Smooth muscle cell (in vitro differentiated cells): ENCODE results near the gene HOXB3. TPM values are rescaled to one million over a fixed set of nuclear protein-coding genes. Genes with fewer than 3 reads are reported as not detected.

Experiments
- DNase-seq: peaks from one replicate; lab custom pipeline; 2025; ENCODE audit not compliant: unreplicated experiment; lab: John Stamatoyannopoulos, UW
- H2AFZ ChIP-seq: fragments of 200-600 bp; sonication (generic); 2 replicates; pipeline ENCODE4 v1.6.0; 2016; ENCODE audit warnings: antibody characterized with exemption, low read depth, mild to moderate bottlenecking
- H3F3A ChIP-seq: fragments of 200-600 bp; sonication (generic); 2 replicates; pipeline ENCODE4 v1.6.0; 2017; ENCODE audit warnings: antibody characterized with exemption, low read depth
- H3K27ac ChIP-seq: fragments of 200-600 bp; sonication (generic); 2 replicates; pipeline ENCODE4 v1.5.1; 2016; ENCODE audit warnings: low read depth, mild to moderate bottlenecking
- H3K27me3 ChIP-seq: fragments of 200-600 bp; sonication (generic); 2 replicates; pipeline ENCODE4 v1.6.1; 2016; ENCODE audit warnings: low read depth, mild to moderate bottlenecking
- H3K36me3 ChIP-seq: fragments of 200-600 bp; sonication (generic); 2 replicates; pipeline ENCODE4 v1.5.1; 2016; ENCODE audit warnings: low read depth
- H3K4me1 ChIP-seq: fragments of 200-600 bp; sonication (generic); 2 replicates; pipeline ENCODE4 v1.5.1; 2016; ENCODE audit warnings: low read depth
- H3K4me2 ChIP-seq: fragments of 200-600 bp; sonication (generic); 2 replicates; pipeline ENCODE4 v1.6.0; 2016; ENCODE audit warnings: mild to moderate bottlenecking
- H3K4me3 ChIP-seq: fragments of 200-600 bp; sonication (generic); 2 replicates; pipeline ENCODE4 v1.5.1; 2016; ENCODE audit warnings: mild to moderate bottlenecking
- H3K79me2 ChIP-seq: fragments of 200-600 bp; sonication (generic); 2 replicates; pipeline ENCODE4 v1.6.0; 2016; ENCODE audit warnings: low read depth, mild to moderate bottlenecking
- H3K9ac ChIP-seq: fragments of 200-600 bp; sonication (generic); 2 replicates; pipeline ENCODE4 v1.6.0; 2016; ENCODE audit warnings: low read depth
- H3K9me3 ChIP-seq: fragments of 200-600 bp; sonication (generic); replicated peaks from 2 replicates; pipeline ENCODE4 v1.5.1; 2016; ENCODE audit warnings: low read depth
- H4K20me1 ChIP-seq: fragments of 200-600 bp; sonication (generic); 2 replicates; pipeline ENCODE4 v1.6.0; 2016; ENCODE audit warnings: low read depth
- WGBS: methylation state at CpG from one replicate; pipeline ENCODE4 v1.1.7; 2016; ENCODE audit warnings: low lambda C conversion rate; 5-methylcytosine and 5-hydroxymethylcytosine counted together
- polyA plus RNA-seq: library from polyadenylated mRNA; unstranded; fragments of >200 nt; fragmentation: Nextera tagmentation; extraction: Ambion mirVana; gene quantifications from 2 replicates; pipeline ENCODE4 v1.2.1, GENCODE V29; 2016
- total RNA-seq: library from RNA; depleted of rRNA; stranded (reverse); fragments of >200 nt; gene quantifications from 2 replicates; pipeline ENCODE4 v1.2.3, GENCODE V29; 2014
- TF ChIP-seq, protein P1 (sequence below): fragments of 200-600 bp; sonication (generic); IDR thresholded peaks from 2 replicates; pipeline ENCODE4 v1.5.1; 2017; ENCODE audit warnings: borderline replicate concordance, mild to moderate bottlenecking, antibody characterized with exemption; ENCODE audit not compliant: insufficient read depth, poor library complexity, severe bottlenecking

Gene HOXB3
- total and polyA plus RNA-seq, 2 experiments from 2014 or later, result 2.8 to 5.1 TPM

DNA sequence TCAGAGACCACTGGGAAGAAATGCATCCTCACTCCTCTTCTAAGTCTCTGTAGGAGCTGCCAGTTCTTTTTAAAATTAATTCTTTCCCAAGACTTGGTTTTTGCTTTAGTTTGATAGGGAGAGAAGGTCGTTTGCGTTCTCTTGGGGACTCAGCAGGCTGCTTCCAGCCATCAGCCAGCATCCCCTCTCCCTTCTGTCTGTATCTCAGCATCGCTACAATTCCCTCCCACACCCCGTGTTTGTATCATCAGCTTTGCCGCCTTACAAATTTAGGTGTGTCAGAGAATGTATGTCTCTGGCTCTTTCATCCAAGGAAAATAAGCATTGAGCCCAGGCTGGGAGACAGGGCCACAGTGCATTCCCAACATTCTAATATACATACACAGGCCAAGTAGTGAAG lies 9.3 kb upstream of the HOXB3 start:
- Histone ChIP-seq H3F3A (peaks cover 20% of the 10 kb centered on the region), H3K79me2 (peaks cover 95% of the 10 kb centered on the region), H3K4me1 (peaks cover 9% of the 10 kb centered on the region), H3K27ac (peak overlapping the region; percentile 79), H3K36me3 (no peaks in the 10 kb centered on the region), H3K9ac (no peak overlapping the region), H2AFZ (no peak overlapping the region), H3K4me2 (peak overlapping the region; percentile 98), H3K27me3 (peaks cover 7% of the 10 kb centered on the region), H3K4me3 (peak overlapping the region; percentile 57), H3K9me3 (no peaks in the 10 kb centered on the region), H4K20me1 (peaks cover 90% of the 10 kb centered on the region)
- DNase-seq, result no peak
- TF ChIP-seq, protein P1, sequence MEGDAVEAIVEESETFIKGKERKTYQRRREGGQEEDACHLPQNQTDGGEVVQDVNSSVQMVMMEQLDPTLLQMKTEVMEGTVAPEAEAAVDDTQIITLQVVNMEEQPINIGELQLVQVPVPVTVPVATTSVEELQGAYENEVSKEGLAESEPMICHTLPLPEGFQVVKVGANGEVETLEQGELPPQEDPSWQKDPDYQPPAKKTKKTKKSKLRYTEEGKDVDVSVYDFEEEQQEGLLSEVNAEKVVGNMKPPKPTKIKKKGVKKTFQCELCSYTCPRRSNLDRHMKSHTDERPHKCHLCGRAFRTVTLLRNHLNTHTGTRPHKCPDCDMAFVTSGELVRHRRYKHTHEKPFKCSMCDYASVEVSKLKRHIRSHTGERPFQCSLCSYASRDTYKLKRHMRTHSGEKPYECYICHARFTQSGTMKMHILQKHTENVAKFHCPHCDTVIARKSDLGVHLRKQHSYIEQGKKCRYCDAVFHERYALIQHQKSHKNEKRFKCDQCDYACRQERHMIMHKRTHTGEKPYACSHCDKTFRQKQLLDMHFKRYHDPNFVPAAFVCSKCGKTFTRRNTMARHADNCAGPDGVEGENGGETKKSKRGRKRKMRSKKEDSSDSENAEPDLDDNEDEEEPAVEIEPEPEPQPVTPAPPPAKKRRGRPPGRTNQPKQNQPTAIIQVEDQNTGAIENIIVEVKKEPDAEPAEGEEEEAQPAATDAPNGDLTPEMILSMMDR, result no peak
- 46% methylated on average over 5 of the region's 5 CpGs for WGBS

DNA sequence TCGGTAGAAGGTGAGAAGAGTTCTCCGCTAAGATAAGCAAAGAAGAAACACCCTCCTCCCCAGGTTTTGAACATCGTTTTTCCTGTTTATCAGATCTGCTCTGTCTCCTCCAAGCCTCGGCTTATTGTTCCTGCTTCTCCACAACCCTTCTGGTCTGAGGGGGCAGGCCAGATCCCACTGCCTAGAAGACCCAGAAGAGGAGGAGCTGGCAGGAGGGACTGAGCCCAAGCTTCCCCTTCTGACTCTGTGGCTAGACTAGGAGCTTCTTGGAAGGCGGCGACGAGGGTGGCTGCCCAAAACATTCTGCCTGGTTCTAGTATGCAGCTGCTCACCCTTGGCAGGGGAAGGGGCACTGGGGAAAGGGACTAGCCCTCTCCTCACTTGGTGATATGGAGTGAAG lies 8.7 kb upstream of the HOXB3 start:
- H3K4me2 ChIP-seq, result peak overlapping the region; percentile 98
- peaks cover 20% of the 10 kb centered on the region for H3F3A ChIP-seq
- no peak overlapping the region for H2AFZ ChIP-seq
- DNase-seq, result no peak
- peaks cover 9% of the 10 kb centered on the region for H3K4me1 ChIP-seq
- TF ChIP-seq, protein P1, result no peak
- H3K36me3 ChIP-seq, result no peaks in the 10 kb centered on the region
- H4K20me1 ChIP-seq, result peaks cover 91% of the 10 kb centered on the region
- peak overlapping the region; percentile 57 for H3K4me3 ChIP-seq
- H3K27ac ChIP-seq, result peak overlapping the region; percentile 79
- no peaks in the 10 kb centered on the region for H3K9me3 ChIP-seq
- peaks cover 7% of the 10 kb centered on the region for H3K27me3 ChIP-seq
- WGBS, result 14% methylated on average over 7 of the region's 7 CpGs
- peak overlapping the region; percentile 69 for H3K9ac ChIP-seq
- H3K79me2 ChIP-seq, result peaks cover 90% of the 10 kb centered on the region

DNA sequence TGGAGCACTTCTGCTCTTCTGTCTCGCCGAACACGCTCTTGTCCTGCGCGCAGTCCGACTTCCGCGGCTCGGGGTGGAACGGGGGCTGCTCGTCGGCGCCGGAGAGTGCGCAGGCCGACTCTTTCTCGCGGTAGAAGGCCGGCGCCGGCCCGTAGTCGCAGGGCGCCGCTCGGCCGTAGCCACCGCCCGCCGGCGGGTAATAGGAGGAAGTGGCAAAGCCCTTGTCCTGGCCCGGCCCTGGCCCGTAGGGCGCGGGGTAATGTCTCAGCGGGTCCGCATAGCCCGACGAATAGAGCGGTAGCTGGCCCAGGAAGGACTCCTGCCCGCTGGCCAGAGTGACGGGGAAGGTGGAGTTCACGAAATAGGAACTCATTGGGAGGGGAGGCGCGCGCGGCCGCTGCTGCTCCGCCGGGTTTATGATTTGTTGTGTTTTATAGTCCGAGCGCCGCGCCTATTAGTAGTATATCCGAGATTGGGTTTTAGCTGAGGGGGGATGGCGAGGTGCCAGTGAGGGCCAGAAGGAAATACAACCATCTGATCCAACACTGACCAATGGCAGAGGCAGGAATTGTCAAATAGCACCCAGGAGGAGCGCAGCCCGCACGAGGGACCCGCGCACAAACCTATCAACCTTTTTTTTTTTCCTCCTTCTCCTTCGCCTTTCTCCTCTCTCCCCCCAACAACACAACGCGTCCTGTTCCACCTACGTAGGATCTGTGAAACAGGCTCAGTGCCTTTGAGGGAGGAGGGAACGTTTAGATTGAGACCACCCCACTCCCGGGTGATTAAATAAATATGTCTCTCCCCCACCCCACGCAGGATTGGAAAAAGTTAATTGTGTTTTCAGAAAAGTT lies 8.0 kb upstream of the HOXB3 start:
- 1% methylated on average over 67 of the region's 68 CpGs for WGBS
- Histone ChIP-seq H3K4me1 (peaks cover 13% of the 10 kb centered on the region), H4K20me1 (peaks cover 91% of the 10 kb centered on the region), H3K79me2 (peaks cover 89% of the 10 kb centered on the region), H3K4me3 (peak overlapping the region; percentile 57), H2AFZ (no peak overlapping the region), H3K27me3 (peaks cover 7% of the 10 kb centered on the region), H3K9me3 (no peaks in the 10 kb centered on the region), H3K4me2 (peak overlapping the region; percentile 98), H3K27ac (peak overlapping the region; percentile 79), H3F3A (peaks cover 18% of the 10 kb centered on the region), H3K9ac (peak overlapping the region; percentile 69), H3K36me3 (no peaks in the 10 kb centered on the region)
- DNase-seq, result no peak
- TF ChIP-seq, protein P1, result no peak

DNA sequence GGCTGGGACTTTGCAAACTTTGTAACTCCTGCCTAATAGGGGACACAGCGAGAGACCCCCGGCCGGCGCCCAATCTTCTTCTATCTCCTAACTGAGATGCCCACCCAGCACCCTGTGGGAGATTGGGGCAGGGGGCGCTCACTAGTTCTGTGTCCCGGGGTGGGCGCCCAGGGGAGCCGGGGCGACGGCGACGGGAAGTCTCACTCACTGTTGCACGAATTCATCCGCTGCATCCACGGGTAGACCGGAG lies 7.4 kb upstream of the HOXB3 start:
- no peaks in the 10 kb centered on the region for H3K36me3 ChIP-seq
- H3F3A ChIP-seq, result peaks cover 14% of the 10 kb centered on the region
- H3K27ac ChIP-seq, result peak overlapping the region; percentile 79
- H2AFZ ChIP-seq, result no peak overlapping the region
- H3K9me3 ChIP-seq, result no peaks in the 10 kb centered on the region
- peaks cover 89% of the 10 kb centered on the region for H3K79me2 ChIP-seq
- H3K9ac ChIP-seq, result peak overlapping the region; percentile 69
- TF ChIP-seq, protein P1, result no peak
- WGBS, result 4% methylated on average over 16 of the region's 16 CpGs
- DNase-seq, result no peak
- peaks cover 12% of the 10 kb centered on the region for H3K27me3 ChIP-seq
- H3K4me1 ChIP-seq, result peaks cover 17% of the 10 kb centered on the region
- H4K20me1 ChIP-seq, result peaks cover 92% of the 10 kb centered on the region
- peak overlapping the region; percentile 98 for H3K4me2 ChIP-seq
- peak overlapping the region; percentile 57 for H3K4me3 ChIP-seq
